Liver (tissue), 9 donors: Measurements from ENCODE around the gene TRIP13. TPM values are rescaled to one million over a fixed set of nuclear protein-coding genes. Genes with fewer than 3 reads are reported as not detected.

Experiments used
- DNase-seq: peaks from one replicate; pipeline ENCODE4 v3.0.0-alpha.2; 2017; ENCODE audit warnings: low spot score
- H3K27ac ChIP-seq, 2 donors: one replicate each; pipeline ENCODE4 v1.7.0; 2013; ENCODE audit warnings: inconsistent platforms in 2 of 2, low read length in 2 of 2, control low read depth in 1 of 2, low read depth in 1 of 2, mild to moderate bottlenecking in 1 of 2
- H3K27me3 ChIP-seq, 4 donors: one replicate each; pipeline versions ENCODE4 v1.6.1 to v1.7.0; 2013; ENCODE audit warnings: low read length in 3 of 4, inconsistent platforms in 1 of 4, mild to moderate bottlenecking in 1 of 4, moderate library complexity in 1 of 4; ENCODE audit not compliant: control insufficient read depth in 4 of 4, insufficient read depth in 4 of 4
- H3K36me3 ChIP-seq, 4 donors: one replicate each; pipeline versions ENCODE4 v1.6.1 to v1.7.0; 2013; ENCODE audit warnings: low read length in 3 of 4, mild to moderate bottlenecking in 3 of 4, low read depth in 1 of 4, moderate library complexity in 1 of 4; ENCODE audit not compliant: control insufficient read depth in 4 of 4, insufficient read depth in 3 of 4
- H3K4me1 ChIP-seq, 4 donors: one replicate each; pipeline versions ENCODE4 v1.6.1 to v1.7.0; 2013; ENCODE audit warnings: low read length in 3 of 4, mild to moderate bottlenecking in 3 of 4, moderate library complexity in 1 of 4; ENCODE audit not compliant: control insufficient read depth in 4 of 4, insufficient read depth in 4 of 4
- H3K4me3 ChIP-seq, 3 donors: one replicate each; pipeline versions ENCODE4 v1.6.1 to v1.7.0; 2013; ENCODE audit warnings: low read length in 3 of 3, control low read depth in 1 of 3, low read depth in 1 of 3, mild to moderate bottlenecking in 1 of 3
- H3K9ac ChIP-seq, 2 donors: one replicate each; pipeline ENCODE4 v1.7.0; 2013; ENCODE audit warnings: low read length in 2 of 2, mild to moderate bottlenecking in 2 of 2, moderate library complexity in 2 of 2, control low read depth in 1 of 2, low read depth in 1 of 2
- H3K9me3 ChIP-seq, 4 donors: one replicate each; pipeline versions ENCODE4 v1.6.1 to v1.7.0; 2013; ENCODE audit warnings: low read length in 3 of 4; ENCODE audit not compliant: control insufficient read depth in 4 of 4
- ATF3 ChIP-seq: IDR thresholded peaks from 2 replicates; pipeline ENCODE4 v1.6.1; 2016; ENCODE audit warnings: antibody characterized with exemption
- CTCF ChIP-seq: fragments of 150-350 bp; IDR thresholded peaks from 2 replicates; pipeline ENCODE4 v1.5.1; 2017; ENCODE audit warnings: improper control_type of control experiment, low read depth, low read length; ENCODE audit not compliant: missing input control
- EGR1 ChIP-seq, 2 donors: IDR thresholded peaks; 2 replicates each; pipeline ENCODE4 v1.6.1; 2016 to 2018; ENCODE audit warnings: antibody characterized with exemption in 2 of 2, low read depth in 2 of 2
- FOXA1 ChIP-seq: IDR thresholded peaks from 2 replicates; pipeline ENCODE4 v1.6.1; 2016; ENCODE audit warnings: antibody characterized with exemption
- FOXA2 ChIP-seq: IDR thresholded peaks from 2 replicates; pipeline ENCODE4 v1.6.1; 2016; ENCODE audit warnings: antibody characterized with exemption
- GABPA ChIP-seq, 2 donors: IDR thresholded peaks in 1 of 2; conservative IDR thresholded peaks in 1 of 2; 2 replicates each; pipeline ENCODE4 v1.6.1; 2016; ENCODE audit warnings: antibody characterized with exemption in 2 of 2, mild to moderate bottlenecking in 1 of 2, moderate library complexity in 1 of 2
- HNF4A ChIP-seq, 2 donors: conservative IDR thresholded peaks; 2 replicates each; pipeline ENCODE4 v1.6.1; 2016; ENCODE audit warnings: antibody characterized with exemption in 2 of 2, mild to moderate bottlenecking in 2 of 2
- HNF4G ChIP-seq: IDR thresholded peaks from 2 replicates; pipeline ENCODE4 v1.6.1; 2016; ENCODE audit warnings: antibody characterized with exemption
- JUND ChIP-seq, 2 donors: IDR thresholded peaks; 2 replicates each; pipeline ENCODE4 v1.6.1; 2016; ENCODE audit warnings: antibody characterized with exemption in 2 of 2
- NR2F2 ChIP-seq: IDR thresholded peaks from 2 replicates; pipeline ENCODE4 v1.6.1; 2016; ENCODE audit warnings: antibody characterized with exemption
- RAD21 ChIP-seq, 2 donors: IDR thresholded peaks; 2 replicates each; pipeline ENCODE4 v1.6.1; 2016; ENCODE audit warnings: antibody characterized with exemption in 2 of 2, mild to moderate bottlenecking in 2 of 2
- REST ChIP-seq: IDR thresholded peaks from 2 replicates; pipeline ENCODE4 v1.6.1; 2016; ENCODE audit warnings: antibody characterized with exemption, mild to moderate bottlenecking
- RXRA ChIP-seq, 2 donors: IDR thresholded peaks; 2 replicates each; pipeline ENCODE4 v1.6.1; 2017 to 2018; ENCODE audit warnings: antibody characterized with exemption in 2 of 2, mild to moderate bottlenecking in 1 of 2
- SP1 ChIP-seq: IDR thresholded peaks from 2 replicates; pipeline ENCODE4 v1.6.1; 2018; ENCODE audit warnings: antibody characterized with exemption, mild to moderate bottlenecking
- TAF1 ChIP-seq: conservative IDR thresholded peaks from 2 replicates; pipeline ENCODE4 v1.6.1; 2016; ENCODE audit warnings: antibody characterized with exemption, mild to moderate bottlenecking
- YY1 ChIP-seq: IDR thresholded peaks from 2 replicates; pipeline ENCODE4 v1.6.1; 2016; ENCODE audit warnings: antibody characterized with exemption, mild to moderate bottlenecking
- WGBS: extraction: QIAGEN DNeasy Blood & Tissue Kit; methylation state at CpG from one replicate; pipeline ENCODE4 v1.1.7; 2013; 5-methylcytosine and 5-hydroxymethylcytosine counted together
- polyA plus RNA-seq, 2 donors: library from polyadenylated mRNA; stranded (reverse) in 1 of 2; unstranded in 1 of 2; fragments of 200-250 nt in 1 of 2; fragments of >200 nt in 1 of 2; fragmentation: Nextera tagmentation in 1 of 2; extraction: Ambion mirVana in 1 of 2; gene quantifications; one replicate each; pipeline versions ENCODE4 v1.2.1 to v1.2.3, GENCODE V29; 2013 to 2015
- total RNA-seq, 2 donors: library from RNA; depleted of rRNA; stranded (reverse); fragments of >200 nt; gene quantifications; one replicate each; pipeline ENCODE4 v1.2.3, GENCODE V29; 2014
- TF ChIP-seq, protein P1 (sequence below): IDR thresholded peaks from 2 replicates; pipeline ENCODE4 v1.6.1; 2016; ENCODE audit warnings: antibody characterized with exemption
- TF ChIP-seq, protein P2 (sequence below): IDR thresholded peaks from 2 replicates; pipeline ENCODE4 v1.6.1; 2016; ENCODE audit warnings: antibody characterized with exemption
- donor health status: healthy.
- donor health status: healthy.
- donor health status: healthy.
- donor health status: healthy.
- donor health status: healthy.

The TRIP13 gene
- total and polyA plus RNA-seq, 4 donors = 0.42 to 12.4 (median 0.84) TPM

DNA sequence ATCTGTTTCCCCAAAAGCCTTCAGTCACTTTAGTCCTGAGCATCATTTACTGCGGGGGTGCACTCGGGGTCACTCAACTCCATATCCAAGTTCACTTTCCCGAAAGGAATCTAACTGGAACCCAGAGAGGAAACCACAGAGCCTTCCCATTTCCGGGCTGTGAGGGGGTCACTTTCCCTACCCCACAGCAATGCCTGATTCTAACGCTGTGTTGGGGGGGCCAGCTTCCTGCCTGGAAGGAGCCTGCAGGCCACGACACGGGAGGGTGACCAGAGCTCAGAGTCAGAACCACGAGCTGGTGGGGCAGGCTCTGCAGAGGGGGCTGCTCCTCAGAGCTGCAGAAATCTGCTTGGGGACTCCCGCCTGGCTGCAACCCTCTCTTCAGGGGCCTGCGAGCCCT, 20.4 kb upstream of the TRIP13 start:
- Histone ChIP-seq H3K9me3 (no peaks in the 10 kb centered on the region), H3K27me3 (no peaks in the 10 kb centered on the region), H3K36me3 (peaks cover 19 to 82% (median 52%) of the 10 kb centered on the region in 4 donors), H3K9ac (no peak overlapping the region), H3K27ac (no peak overlapping the region), H3K4me3 (no peak overlapping the region), H3K4me1 (no peaks in the 10 kb centered on the region)
- TF ChIP-seq GABPA (IDR thresholded peaks at IDR 0.05 in 1 of 2, conservative IDR thresholded peaks at IDR 0.05 in 1 of 2) (peak in 1 of 2 donors; percentile 39), SP1 (no peak), TAF1 (no peak), HNF4A (conservative IDR thresholded peaks at IDR 0.05) (no peak), REST (no peak), RAD21 (IDR thresholded peaks at IDR 0.05) (no peak), JUND (IDR thresholded peaks at IDR 0.05) (no peak), CTCF (no peak), HNF4G (no peak), ATF3 (no peak), NR2F2 (peak; percentile 75), YY1 (no peak), EGR1 (IDR thresholded peaks at IDR 0.05; ENCODE audit: low read depth in 2 of 2) (no peak), FOXA2 (no peak), FOXA1 (no peak), RXRA (IDR thresholded peaks at IDR 0.05) (peak; percentile 60 to 61)
- TF ChIP-seq, protein P1, sequence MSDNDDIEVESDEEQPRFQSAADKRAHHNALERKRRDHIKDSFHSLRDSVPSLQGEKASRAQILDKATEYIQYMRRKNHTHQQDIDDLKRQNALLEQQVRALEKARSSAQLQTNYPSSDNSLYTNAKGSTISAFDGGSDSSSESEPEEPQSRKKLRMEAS = no peak
- TF ChIP-seq, protein P2, sequence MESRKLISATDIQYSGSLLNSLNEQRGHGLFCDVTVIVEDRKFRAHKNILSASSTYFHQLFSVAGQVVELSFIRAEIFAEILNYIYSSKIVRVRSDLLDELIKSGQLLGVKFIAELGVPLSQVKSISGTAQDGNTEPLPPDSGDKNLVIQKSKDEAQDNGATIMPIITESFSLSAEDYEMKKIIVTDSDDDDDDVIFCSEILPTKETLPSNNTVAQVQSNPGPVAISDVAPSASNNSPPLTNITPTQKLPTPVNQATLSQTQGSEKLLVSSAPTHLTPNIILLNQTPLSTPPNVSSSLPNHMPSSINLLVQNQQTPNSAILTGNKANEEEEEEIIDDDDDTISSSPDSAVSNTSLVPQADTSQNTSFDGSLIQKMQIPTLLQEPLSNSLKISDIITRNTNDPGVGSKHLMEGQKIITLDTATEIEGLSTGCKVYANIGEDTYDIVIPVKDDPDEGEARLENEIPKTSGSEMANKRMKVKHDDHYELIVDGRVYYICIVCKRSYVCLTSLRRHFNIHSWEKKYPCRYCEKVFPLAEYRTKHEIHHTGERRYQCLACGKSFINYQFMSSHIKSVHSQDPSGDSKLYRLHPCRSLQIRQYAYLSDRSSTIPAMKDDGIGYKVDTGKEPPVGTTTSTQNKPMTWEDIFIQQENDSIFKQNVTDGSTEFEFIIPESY = no peak
- no peak for DNase-seq
- WGBS = 79% methylated on average over 10 of the region's 10 CpGs
